GM23338 (cell line): ENCODE results near the gene C1orf87.

Experiments used
- CREB1 ChIP-seq: fragments of 250-450 bp; sonication (Bioruptor Pico); IDR thresholded peaks from 2 replicates; pipeline ENCODE4 v1.5.0; 2020; ENCODE audit warnings: low read depth, mild to moderate bottlenecking, moderate library complexity
- CTCF ChIP-seq, 2 experiments: fragments of 200-600 bp in 1 of 2; sonication (generic) in 1 of 2; conservative IDR thresholded peaks; 2 replicates each; pipeline versions ENCODE4 v1.5.1 to v1.6.1; 2016 to 2017; ENCODE audit warnings: antibody characterized with exemption in 2 of 2, low read depth in 2 of 2, mild to moderate bottlenecking in 2 of 2, moderate library complexity in 1 of 2
- ETS1 ChIP-seq: IDR thresholded peaks from 2 replicates; pipeline ENCODE4 v1.6.1; 2016; ENCODE audit warnings: antibody characterized with exemption
- EZH2 ChIP-seq: fragments of 200-600 bp; sonication (generic); IDR thresholded peaks from one replicate; pipeline ENCODE4 v1.8.0; 2017; ENCODE audit warnings: antibody characterized with exemption, mild to moderate bottlenecking, low read depth; ENCODE audit not compliant: unreplicated experiment
- POLR2AphosphoS5 ChIP-seq: IDR thresholded peaks from 2 replicates; pipeline ENCODE4 v1.6.1; 2016; ENCODE audit warnings: antibody characterized with exemption, low read depth
- REST ChIP-seq: IDR thresholded peaks from one replicate; pipeline ENCODE4 v1.6.1; 2018; ENCODE audit warnings: antibody characterized with exemption; ENCODE audit not compliant: unreplicated experiment
- ZNF331 ChIP-seq: fragments of 250-450 bp; sonication (Bioruptor Pico); IDR thresholded peaks from 2 replicates; pipeline ENCODE4 v1.5.0; 2020; ENCODE audit warnings: low read depth, mild to moderate bottlenecking, moderate library complexity

GRCh38 chr1:60010690-60011089, 62.9 kb downstream of the C1orf87 start:
- TF ChIP-seq CTCF (conservative IDR thresholded peaks at IDR 0.05; ENCODE audit: low read depth in 2 of 2) (no peak), EZH2 (no peak), CREB1 (CRISPR knock-in tag) (no peak), POLR2AphosphoS5 (no peak), ETS1 (no peak), ZNF331 (no peak), REST (no peak)
